GM13976 (cell line): ENCODE results near the gene LAGE3.

ENCODE experiments used
- DNase-seq: peaks from one replicate; pipeline ENCODE4 v3.0.0; 2012; ENCODE audit warnings: low spot score
- in situ Hi-C: fragments of 300-500 bp; cut with MboI; formaldehyde crosslinking; loops from one replicate; pipeline ENCODE4 v1.12.0; 2022; ENCODE audit warnings: low sequenced_read_pairs, mixed read lengths, inconsistent platforms; ENCODE audit not compliant: unreplicated experiment
- TF ChIP-seq, protein P1 (sequence below): IDR thresholded peaks from 2 replicates; pipeline ENCODE4 v1.5.1; 2012; ENCODE audit warnings: borderline replicate concordance, mild to moderate bottlenecking; ENCODE audit not compliant: insufficient read depth; ENCODE audit errors: extremely low read depth, missing control alignments, control extremely low read depth

LAGE3 gene

GRCh38 chrX:154489182-154489581 lies 10.1 kb upstream of the LAGE3 start:
- in situ Hi-C loops, result no loop called here
- TF ChIP-seq, protein P1, sequence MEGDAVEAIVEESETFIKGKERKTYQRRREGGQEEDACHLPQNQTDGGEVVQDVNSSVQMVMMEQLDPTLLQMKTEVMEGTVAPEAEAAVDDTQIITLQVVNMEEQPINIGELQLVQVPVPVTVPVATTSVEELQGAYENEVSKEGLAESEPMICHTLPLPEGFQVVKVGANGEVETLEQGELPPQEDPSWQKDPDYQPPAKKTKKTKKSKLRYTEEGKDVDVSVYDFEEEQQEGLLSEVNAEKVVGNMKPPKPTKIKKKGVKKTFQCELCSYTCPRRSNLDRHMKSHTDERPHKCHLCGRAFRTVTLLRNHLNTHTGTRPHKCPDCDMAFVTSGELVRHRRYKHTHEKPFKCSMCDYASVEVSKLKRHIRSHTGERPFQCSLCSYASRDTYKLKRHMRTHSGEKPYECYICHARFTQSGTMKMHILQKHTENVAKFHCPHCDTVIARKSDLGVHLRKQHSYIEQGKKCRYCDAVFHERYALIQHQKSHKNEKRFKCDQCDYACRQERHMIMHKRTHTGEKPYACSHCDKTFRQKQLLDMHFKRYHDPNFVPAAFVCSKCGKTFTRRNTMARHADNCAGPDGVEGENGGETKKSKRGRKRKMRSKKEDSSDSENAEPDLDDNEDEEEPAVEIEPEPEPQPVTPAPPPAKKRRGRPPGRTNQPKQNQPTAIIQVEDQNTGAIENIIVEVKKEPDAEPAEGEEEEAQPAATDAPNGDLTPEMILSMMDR, result no peak
- DNase-seq, result no peak

DNA sequence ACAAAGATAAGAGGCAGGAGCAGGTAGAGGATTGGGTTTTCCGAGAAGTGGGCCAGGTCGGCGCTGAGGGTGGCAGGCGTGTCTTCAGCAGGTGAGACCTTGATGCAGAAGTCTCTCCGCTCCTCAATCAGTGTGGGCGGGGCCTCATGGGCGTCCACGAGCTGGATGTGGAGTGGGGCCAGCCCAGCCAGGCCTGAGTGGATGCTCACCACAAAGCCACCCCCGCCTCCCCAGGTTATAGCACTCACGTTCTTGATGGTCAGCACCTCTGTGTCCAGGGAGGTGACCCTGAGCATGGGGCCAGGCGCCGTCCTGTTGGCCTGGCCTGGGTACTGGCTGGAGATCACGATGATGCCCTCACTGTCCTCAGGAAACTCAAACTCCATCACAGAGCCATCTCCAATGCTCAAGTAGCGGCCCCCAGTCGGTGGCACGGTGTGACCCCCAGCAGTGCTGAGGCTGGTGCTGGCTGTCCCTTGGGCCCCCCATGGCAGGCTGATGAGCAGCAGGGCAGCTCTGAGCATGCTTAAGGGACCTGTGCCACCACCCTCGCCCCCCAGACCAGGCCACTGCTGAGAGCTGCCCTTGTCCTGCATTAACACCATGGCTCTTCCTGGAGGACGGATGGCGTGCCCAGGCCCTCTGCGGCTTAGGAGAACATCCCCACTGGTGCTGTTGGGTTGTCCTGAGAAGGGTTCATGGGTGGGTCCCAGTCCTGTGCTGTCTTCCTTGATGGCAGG lies 9.4 kb upstream of the LAGE3 start:
- in situ Hi-C loops, result no loop called here
- DNase-seq, result no peak
- TF ChIP-seq, protein P1, result no peak

DNA sequence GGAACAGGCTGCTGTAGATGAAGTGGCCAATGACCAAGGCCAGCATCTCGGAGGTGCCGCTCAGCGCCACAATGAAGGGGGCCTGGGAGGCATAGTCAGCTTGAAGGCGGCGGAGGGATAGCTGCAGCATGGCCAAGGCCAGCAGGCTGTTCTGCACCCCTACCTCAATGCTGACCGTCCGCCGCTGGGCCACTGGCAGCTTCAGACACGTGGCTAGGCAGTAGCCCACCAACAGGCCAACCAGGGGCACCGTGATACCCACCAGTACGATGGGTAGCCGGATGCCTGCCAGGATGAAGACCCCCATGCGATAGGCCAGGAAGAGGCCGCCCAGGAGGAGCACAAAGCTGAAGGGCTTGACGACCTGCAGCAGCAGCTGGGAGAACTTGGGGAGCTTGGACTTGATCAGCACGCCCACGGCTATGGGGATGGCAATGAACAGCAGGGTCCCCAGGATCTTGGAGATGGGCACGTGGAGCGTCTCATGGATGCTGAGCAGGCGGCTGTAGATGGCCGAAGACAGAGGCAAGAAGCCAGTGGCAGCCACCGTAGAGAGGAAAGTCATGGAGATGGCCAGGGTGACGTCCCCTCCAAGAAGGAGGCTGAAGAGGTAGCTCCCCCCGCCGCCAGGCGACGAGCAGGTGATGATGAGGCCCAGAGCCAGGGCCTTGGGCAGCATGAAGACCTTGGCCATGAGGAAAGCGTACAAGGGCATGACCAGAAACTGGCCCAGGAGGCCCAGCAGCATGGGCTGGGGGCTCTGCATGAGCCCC lies 8.6 kb upstream of the LAGE3 start:
- no peak for DNase-seq
- in situ Hi-C loops, result no loop called here
- TF ChIP-seq, protein P1, result no peak

GRCh38 chrX:154486396-154487207 lies 7.5 kb upstream of the LAGE3 start, which contains the start of gene UBL4A:
UBL4A (minus strand) TSS chrX:154486615; CDS start chrX:154486584, 31 bp downstream.
- TF ChIP-seq, protein P1, result no peak
- in situ Hi-C loops, result no loop called here
- peak; percentile 77 for DNase-seq

DNA sequence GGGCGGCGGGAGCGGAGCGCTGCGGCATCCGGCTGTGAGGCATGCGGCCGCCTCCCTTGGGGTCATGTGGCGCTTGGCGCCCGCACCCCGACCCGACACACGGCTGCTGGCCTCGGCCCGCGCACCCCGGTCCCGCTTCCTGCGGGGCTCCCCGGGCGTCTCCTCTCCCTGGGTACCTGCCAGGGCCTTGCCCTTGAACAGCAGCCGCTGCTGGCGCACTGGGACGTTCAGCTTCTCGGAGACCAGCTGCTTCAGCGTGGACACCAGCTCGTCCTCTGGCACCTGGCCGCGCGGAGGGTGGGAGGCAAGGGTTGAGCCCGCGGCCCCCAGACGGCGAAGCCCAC lies 6.9 kb upstream of the LAGE3 start:
- no peak for DNase-seq
- TF ChIP-seq, protein P1, result no peak
- in situ Hi-C loops, result no loop called here
